GM18517 (cell line): ENCODE data around the gene CBLB.
"Not testable (repeated sequence)": the region's sequence is repeated elsewhere in the genome, so short reads cannot be mapped to it uniquely, and the experiment has no call there.

Experiments
- ATAC-seq: cut with Tn5 transposase; IDR thresholded peaks from one replicate; pipeline ENCODE4 v1.9.1; 2021; ENCODE audit warnings: mild to moderate bottlenecking, moderate library complexity; ENCODE audit not compliant: unreplicated experiment

CBLB gene

GRCh38 chr3:105762749-105763658 lies 105.8 kb downstream of the CBLB start:
- no peak for ATAC-seq

- ATAC-seq = not testable (repeated sequence)
Observed at GRCh38 chr3:105762214-105762613, 106.6 kb downstream of the CBLB start.

- no peak for ATAC-seq
Observed at GRCh38 chr3:105759442-105760078, 109.3 kb downstream of the CBLB start.

- ATAC-seq = no peak
Observed at GRCh38 chr3:105758451-105758850, 110.4 kb downstream of the CBLB start.

- ATAC-seq = no peak
Observed at GRCh38 chr3:105755121-105755886, 113.5 kb downstream of the CBLB start.

GRCh38 chr3:105752791-105753415 lies 115.9 kb downstream of the CBLB start:
- ATAC-seq = no peak

GRCh38 chr3:105747696-105748095 lies 121.1 kb downstream of the CBLB start:
- ATAC-seq = no peak

- ATAC-seq = peak; percentile 23
Observed at GRCh38 chr3:105747060-105747541, 121.7 kb downstream of the CBLB start.

- peak; percentile 64 for ATAC-seq
Observed at GRCh38 chr3:105746231-105746996, 122.4 kb downstream of the CBLB start.

- ATAC-seq = no peak
Observed at GRCh38 chr3:105745046-105745445, 123.8 kb downstream of the CBLB start.

GRCh38 chr3:105744202-105744601 lies 124.6 kb downstream of the CBLB start:
- ATAC-seq = no peak

- ATAC-seq = no peak
Observed at GRCh38 chr3:105733356-105733755, 135.5 kb downstream of the CBLB start.

GRCh38 chr3:105731686-105732085 lies 137.1 kb downstream of the CBLB start:
- ATAC-seq = no peak

GRCh38 chr3:105730801-105731354 lies 137.9 kb downstream of the CBLB start:
- ATAC-seq = no peak

- ATAC-seq = no peak
Observed at GRCh38 chr3:105729667-105730066, 139.1 kb downstream of the CBLB start.

- ATAC-seq = no peak
Observed at GRCh38 chr3:105728771-105729312, 140.0 kb downstream of the CBLB start.

- ATAC-seq = not testable (repeated sequence)
Observed at GRCh38 chr3:105727036-105727435, 141.8 kb downstream of the CBLB start.

- peak; percentile 100 for ATAC-seq
Observed at GRCh38 chr3:105722943-105723556, 145.8 kb downstream of the CBLB start.

- ATAC-seq = no peak
Observed at GRCh38 chr3:105719791-105720190, 149.0 kb downstream of the CBLB start.
